Stimulated activated CD4-positive, alpha-beta T cell treated with anti-CD3 and anti-CD28 coated beads, Interleukin-4, amount 100 ng/mL, for 1 hour (primary cell): ENCODE data around the gene MTMR6.

Experiments
- DNase-seq: peaks from one replicate; pipeline ENCODE4 v3.0.0-alpha.2; 2020

MTMR6 gene

DNA sequence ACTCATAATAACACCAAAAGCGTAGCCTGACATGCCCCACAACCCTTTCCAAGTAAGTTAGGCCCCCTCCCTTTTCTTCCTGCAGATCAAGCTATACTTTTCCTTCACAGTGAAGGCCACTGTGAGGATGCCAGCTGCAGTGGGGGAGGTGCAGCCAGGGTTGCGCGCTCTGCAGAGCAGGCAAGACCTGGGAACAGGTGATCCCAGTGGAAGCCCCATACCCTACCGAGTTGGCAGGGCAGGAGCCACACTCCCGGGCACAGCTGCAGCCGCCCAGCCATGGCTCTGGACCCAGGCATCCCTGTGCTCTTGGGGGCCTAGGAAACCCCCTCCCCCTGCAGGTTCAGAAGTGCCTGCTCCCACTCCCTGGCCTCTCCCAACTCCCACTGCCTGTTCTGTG is 18.7 kb downstream of the MTMR6 start:
- DNase-seq: no peak

- DNase-seq: no peak
Observed at GRCh38 chr13:25267715-25268114, 19.6 kb downstream of the MTMR6 start.

GRCh38 chr13:25266706-25267105 is 20.6 kb downstream of the MTMR6 start:
- DNase-seq: no peak

DNA sequence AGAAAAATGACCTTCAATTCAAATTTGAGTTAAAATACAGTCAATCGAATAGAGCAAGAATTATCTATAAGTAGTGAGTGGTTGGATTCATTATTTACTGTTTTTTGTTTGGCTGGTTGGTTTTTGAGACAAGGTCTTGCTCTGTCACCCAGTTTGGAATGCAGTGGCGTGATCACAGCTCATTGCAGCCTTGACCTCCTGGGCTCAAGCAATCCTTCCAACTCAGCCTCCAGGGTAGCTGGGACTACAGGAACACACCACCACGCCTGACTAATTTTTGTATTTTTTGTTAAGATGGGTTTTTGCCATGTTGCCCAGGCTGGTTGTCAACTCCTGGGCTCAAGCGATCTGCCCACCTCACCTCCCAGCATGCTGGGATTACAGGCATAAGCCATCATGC is 25.0 kb downstream of the MTMR6 start:
- DNase-seq: no peak

DNA sequence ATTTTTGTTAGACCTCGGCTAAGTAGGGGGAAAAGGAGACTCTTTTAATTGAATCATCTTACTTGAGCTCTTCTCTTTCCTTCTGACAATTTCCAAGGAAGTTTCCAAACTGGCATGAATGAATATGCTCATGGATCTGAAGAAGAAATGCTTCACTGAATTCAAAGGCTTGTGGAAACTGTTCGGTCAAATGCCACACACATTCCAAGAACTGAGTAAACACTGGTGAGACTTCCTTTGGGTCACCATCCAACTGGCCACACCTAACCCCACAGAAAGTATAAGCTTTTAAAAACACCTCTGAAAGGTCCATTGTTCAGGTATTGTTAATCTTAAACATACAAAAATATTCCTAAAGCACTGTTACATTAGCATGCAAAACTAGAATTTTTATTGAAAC is 33.6 kb downstream of the MTMR6 start:
- no peak for DNase-seq

GRCh38 chr13:25252752-25253151 is 34.5 kb downstream of the MTMR6 start:
- DNase-seq: no peak

- no peak for DNase-seq
Observed at GRCh38 chr13:25252225-25252624, 35.1 kb downstream of the MTMR6 start.

GRCh38 chr13:25249001-25249543 is 38.2 kb downstream of the MTMR6 start:
- DNase-seq: no peak

DNA sequence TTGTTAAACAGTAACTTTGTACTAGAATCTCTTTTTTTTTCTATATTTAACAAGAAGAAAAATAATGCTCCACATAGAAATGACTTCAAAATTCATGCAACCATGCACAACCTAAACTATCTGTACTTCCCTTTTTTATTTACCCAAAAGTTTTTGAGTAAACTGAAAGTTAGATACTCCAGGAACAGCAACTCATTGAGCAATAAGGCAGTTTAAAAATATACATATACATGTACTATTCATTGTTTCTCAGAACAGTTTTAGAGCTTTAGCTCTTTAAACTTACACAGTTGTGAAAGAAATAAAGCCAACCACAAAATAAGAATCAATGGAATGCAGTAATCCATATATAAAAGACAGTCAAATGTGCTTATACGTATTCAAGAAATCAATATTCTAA is 39.2 kb downstream of the MTMR6 start:
- DNase-seq: no peak

DNA sequence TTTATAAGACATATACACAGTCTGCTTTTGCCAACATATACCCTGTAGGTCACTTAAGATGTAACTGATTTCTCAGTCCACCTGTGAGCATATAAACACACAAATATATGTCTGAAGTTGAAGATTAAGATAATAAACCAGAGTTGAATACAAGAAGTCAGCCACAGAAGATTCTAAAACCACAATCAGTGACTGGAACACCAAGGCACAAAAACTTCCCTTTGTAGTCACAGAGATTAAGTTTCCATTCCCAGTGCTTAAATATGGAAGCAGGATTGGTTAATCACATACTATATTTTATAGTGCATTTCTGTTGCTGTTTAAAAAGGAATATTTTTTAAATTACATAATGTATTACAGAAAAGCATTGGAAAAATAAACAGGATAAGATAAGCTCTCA is 39.9 kb downstream of the MTMR6 start:
- DNase-seq: no peak

DNA sequence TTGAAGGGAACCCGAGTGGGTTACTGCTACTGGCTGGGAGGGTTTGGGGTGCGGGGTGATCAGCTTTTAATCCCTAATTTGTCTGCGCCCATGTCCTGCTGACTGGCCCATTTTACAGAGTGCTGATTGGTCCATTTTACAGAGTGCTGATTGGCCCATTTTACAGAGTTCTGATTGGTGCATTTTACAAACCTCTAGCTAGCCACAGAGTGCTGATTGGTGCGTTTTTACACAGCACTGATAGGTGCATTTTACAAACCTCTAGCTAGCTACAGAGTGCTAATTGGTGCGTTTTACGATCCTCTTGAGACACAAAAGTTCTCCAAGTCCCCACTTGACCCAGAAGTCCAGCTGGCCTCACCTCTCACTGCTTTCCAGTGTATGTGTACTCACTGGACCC is 43.2 kb downstream of the MTMR6 start:
- no peak for DNase-seq

DNA sequence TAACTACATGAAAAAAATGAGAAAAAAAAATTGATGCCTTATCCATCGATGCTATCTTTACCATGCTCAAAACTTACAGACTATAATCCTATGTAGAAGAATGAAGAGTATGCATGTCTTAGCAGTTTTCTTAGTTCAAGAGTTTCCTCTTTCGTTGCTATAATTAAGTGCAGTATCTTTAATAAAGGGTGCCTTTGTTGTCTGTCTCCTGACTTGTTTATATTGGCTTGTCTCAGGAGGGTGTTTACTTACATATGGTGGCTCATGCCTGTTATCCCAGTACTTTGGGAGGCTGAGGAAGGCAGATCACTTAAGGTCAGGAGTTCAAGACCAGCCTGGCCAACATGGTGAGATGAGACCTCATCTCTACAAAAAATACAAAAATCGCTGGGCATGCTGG is 44.3 kb downstream of the MTMR6 start:
- no peak for DNase-seq

DNA sequence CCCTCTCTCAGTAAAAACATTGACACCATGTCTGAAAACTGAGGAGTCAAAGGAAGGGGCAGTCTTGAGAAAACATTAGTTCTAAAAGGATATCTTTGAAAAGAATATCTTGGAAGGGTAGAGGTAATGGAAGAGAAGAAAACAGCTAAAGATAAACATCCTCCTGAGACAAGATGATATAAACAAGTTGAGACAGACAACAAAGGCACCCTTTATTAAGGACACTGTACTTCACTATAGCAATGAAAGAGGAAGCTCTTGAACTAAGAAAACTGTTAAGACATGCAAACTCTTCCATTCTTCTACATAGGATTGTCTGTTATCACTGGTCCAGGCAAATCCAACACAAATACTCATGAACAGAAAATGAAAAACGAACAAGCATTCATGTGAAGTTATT is 46.3 kb downstream of the MTMR6 start:
- no peak for DNase-seq

- no peak for DNase-seq
Observed at GRCh38 chr13:25237083-25237482, 50.2 kb downstream of the MTMR6 start.

- DNase-seq: no peak
Observed at GRCh38 chr13:25233861-25234260, 53.4 kb downstream of the MTMR6 start.

GRCh38 chr13:25232937-25233515 is 54.3 kb downstream of the MTMR6 start:
- DNase-seq: no peak

- DNase-seq: no peak
Observed at GRCh38 chr13:25231517-25231916, 55.8 kb downstream of the MTMR6 start.

DNA sequence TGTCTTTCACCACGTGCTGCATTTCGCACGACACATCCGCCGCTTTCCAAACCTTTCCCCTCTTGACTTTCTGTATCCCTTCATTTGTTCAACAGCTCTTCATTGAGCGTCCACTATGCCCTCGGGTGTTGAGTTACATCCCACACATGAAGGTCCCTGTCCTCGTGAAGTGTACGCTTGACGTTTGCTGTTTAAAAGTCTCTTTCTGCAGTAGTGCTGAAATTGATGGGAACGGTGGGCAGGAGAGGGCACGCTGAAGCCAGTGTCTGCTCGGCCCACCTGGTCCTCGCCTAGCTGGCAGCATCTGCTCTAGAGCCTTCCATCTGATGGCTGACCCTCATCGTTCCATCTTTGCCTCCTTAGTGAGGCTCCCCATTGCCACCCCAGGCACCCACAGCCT is 59.6 kb downstream of the MTMR6 start:
- no peak for DNase-seq

DNA sequence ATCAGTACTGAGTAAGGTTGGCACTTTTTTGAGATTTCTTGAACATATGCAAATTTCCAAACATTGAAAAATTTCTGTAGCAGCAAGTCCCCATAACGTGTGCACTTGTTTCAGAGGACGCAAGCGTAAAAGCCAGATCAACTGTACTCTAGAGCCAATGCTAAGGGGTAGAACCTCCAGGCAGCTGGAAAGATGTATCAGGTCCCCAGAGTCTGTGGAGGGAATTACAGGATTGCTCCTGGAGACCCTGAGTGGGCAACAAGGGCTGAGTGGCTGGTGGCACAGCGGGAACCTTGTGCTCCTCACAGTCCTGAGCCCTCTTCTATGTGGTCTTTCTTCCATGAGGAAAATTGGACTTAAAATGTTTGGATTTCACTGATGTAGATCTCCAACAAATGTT is 61.3 kb downstream of the MTMR6 start:
- no peak for DNase-seq

DNA sequence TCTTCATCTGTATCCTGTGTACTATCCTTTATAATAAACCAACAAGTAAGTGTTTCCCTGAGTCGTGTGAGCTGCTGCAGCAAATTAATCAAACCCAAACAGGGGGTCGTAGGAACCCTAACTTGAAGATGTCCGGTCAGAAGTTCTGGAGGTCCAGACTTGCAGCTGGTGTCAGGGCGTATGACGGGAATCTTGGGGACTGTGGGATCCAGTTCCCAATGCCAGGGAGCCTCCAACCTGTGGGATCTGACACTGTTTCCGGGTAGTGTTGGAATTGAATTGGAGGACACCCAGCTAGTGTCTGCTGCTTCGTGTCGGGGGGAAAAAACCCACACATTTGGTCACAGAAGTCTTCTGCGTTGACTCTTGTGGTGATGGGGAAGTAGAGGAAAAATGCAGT is 63.1 kb downstream of the MTMR6 start:
- no peak for DNase-seq

- DNase-seq: no peak
Observed at GRCh38 chr13:25222740-25223139, 64.5 kb downstream of the MTMR6 start.

DNA sequence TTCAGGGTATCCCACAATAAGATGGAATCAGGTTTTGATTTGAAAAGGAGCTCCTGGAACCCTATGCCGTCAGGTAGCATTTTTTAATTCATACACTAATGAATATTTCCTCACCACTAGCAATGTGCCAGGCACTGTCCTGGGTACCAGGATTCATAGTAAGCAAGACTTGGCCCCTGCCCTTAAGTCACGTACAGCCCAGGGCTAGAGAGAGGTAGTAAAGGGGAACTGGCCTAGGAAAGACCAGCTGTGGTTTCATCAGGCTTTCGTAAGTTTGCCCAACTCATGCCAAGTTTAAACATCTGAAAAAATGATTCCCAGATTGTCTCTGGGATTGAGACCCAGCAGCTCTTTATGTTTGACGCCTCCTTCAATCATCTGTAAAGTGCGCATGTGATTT is 69.3 kb downstream of the MTMR6 start:
- no peak for DNase-seq

- no peak for DNase-seq
Observed at GRCh38 chr13:25217023-25217885, 70.0 kb downstream of the MTMR6 start.

GRCh38 chr13:25215253-25215575 is 72.1 kb downstream of the MTMR6 start:
- DNase-seq: no peak
